ENCODE measurements around the gene ATRAID.

- TF ChIP-seq, protein P1, sequence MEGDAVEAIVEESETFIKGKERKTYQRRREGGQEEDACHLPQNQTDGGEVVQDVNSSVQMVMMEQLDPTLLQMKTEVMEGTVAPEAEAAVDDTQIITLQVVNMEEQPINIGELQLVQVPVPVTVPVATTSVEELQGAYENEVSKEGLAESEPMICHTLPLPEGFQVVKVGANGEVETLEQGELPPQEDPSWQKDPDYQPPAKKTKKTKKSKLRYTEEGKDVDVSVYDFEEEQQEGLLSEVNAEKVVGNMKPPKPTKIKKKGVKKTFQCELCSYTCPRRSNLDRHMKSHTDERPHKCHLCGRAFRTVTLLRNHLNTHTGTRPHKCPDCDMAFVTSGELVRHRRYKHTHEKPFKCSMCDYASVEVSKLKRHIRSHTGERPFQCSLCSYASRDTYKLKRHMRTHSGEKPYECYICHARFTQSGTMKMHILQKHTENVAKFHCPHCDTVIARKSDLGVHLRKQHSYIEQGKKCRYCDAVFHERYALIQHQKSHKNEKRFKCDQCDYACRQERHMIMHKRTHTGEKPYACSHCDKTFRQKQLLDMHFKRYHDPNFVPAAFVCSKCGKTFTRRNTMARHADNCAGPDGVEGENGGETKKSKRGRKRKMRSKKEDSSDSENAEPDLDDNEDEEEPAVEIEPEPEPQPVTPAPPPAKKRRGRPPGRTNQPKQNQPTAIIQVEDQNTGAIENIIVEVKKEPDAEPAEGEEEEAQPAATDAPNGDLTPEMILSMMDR (IDR thresholded peaks at IDR 0.05 in 8 of 11, conservative IDR thresholded peaks at IDR 0.05 in 3 of 11) = no peak
- TF ChIP-seq POLR2A (IDR thresholded peaks at IDR 0.05) (no peak), POLR2AphosphoS5 (IDR thresholded peaks at IDR 0.05) (no peak)
Observed at GRCh38 chr2:27206346-27206745, 5.5 kb upstream of the ATRAID start.
